ENCODE measurements around the gene PLCG1.

PLCG1 gene

DNA sequence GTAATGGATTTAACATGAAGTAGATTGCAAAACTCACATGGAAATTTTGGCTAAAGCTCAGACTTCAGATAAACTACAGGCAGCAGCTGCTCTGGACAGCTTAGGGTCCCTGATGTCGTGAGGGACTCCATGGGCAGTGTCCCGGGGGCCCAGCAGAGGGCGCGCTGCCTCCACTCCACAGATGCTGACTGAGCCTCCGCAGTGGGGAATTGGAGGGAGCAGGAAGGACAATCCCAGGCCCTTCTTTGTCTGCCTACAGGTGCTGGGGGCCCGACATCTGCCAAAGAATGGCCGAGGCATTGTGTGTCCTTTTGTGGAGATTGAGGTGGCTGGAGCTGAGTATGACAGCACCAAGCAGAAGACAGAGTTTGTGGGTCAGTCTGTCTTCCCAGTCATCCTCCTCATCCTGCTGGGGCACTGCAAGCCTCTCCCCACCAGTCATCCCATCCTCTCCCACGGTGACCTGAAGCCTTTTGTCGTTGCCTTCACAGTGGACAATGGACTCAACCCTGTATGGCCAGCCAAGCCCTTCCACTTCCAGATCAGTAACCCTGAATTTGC, 35.9 kb downstream of the PLCG1 start:
- DNase-seq = peak; percentile 75 to 97 (median 92)
- intact Hi-C loops (cut with DNase I) = loop anchor here (2.0 to 10.0 kb wide), 4 partner anchors 60 to 242 kb away; partner anchors contain the start of gene LPIN3

DNA sequence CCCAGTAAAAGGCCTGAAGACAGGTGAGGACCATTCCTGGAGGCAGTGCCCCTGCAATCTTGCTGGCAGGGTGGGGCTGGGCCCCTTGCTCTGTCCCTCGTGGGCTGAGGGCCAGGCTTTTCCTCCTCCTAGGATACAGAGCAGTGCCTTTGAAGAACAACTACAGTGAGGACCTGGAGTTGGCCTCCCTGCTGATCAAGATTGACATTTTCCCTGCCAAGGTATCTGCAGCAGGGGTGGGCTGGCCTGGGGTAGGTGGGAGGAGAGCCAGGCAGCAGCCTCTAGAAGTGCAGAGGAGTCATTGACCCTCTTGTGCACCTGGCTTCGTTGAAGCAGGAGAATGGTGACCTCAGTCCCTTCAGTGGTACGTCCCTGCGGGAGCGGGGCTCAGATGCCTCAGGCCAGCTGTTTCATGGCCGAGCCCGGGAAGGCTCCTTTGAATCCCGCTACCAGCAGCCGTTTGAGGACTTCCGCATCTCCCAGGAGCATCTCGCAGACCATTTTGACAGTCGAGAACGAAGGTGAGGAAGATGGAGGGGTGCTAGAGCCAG, 36.5 kb downstream of the PLCG1 start:
- peak in 21 of 42 donors; percentile 1 to 42 (median 15) for DNase-seq

DNA sequence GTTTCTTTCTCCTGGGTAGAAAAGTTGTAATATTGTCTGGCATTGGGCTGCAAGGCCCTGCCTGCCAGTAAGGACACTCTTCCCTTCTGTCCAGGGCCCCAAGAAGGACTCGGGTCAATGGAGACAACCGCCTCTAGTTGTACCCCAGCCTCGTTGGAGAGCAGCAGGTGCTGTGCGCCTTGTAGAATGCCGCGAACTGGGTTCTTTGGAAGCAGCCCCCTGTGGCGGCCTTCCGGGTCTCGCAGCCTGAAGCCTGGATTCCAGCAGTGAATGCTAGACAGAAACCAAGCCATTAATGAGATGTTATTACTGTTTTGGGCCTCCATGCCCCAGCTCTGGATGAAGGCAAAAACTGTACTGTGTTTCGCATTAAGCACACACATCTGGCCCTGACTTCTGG, 37.0 kb downstream of the PLCG1 start:
- intact Hi-C loops (cut with DNase I) = loop anchor here (5.0 to 10.0 kb wide), 3 partner anchors 73 to 240 kb away; partner anchors contain the start of gene LPIN3
- peak in 21 of 42 donors; percentile 1 to 44 (median 13) for DNase-seq

More for the DNA sequence above, 36.5 kb downstream of the PLCG1 start:
- intact Hi-C loops (cut with DNase I) = loop anchor here (2.0 to 10.0 kb wide), 4 partner anchors 59 to 241 kb away; partner anchors contain the start of gene LPIN3

GRCh38 chr20:41174782-41175181, 37.4 kb downstream of the PLCG1 start:
- intact Hi-C loops (cut with DNase I) = loop anchor here (5.0 to 10.0 kb wide), 3 partner anchors 73 to 240 kb away; partner anchors contain the start of gene LPIN3
- peak in 16 of 42 donors; percentile 1 to 41 (median 14) for DNase-seq

GRCh38 chr20:41175201-41175651, 37.9 kb downstream of the PLCG1 start:
- peak in 21 of 42 donors; percentile 2 to 55 (median 21) for DNase-seq
- intact Hi-C loops (cut with DNase I) = loop anchor here (10.0 kb wide), 1 partner anchor 240 kb away; no protein-coding TSS in a partner anchor

DNA sequence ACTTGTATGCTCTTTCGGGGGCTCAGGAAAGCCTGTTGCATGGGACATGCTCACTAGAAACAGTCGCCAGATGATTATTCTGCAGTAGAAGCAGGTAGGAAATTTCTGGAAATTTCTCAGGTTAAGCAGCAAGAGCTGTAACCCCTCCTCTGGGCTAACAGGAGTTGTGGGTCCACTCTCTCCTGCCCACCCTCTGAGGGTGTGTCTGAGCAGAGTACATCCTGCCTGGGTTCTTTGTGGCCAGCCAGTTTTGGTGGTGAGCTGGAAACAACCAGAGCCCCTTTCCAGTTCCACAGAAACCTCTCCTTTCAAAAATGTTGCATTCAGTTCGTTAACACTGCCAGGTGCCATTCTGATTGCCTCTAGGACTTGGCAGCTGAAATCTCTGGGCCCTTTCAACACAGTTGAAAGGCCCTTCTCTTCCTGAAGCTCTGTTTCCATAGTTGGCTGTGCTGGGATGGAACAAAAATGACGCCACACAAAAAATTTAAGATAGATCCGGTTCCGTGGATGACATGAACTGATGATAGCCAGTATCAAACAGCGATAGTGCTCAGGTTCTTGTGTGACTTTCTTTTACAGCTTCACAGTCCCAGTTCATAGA, 38.5 kb downstream of the PLCG1 start:
- peak in 21 of 42 donors; percentile 8 to 53 (median 21) for DNase-seq
- intact Hi-C loops (cut with DNase I) = loop anchor here (10.0 kb wide), 1 partner anchor 239 kb away; no protein-coding TSS in a partner anchor

GRCh38 chr20:41176711-41177552, 39.6 kb downstream of the PLCG1 start:
- intact Hi-C loops (cut with DNase I) = loop anchor here (10.0 kb wide), 1 partner anchor 238 kb away; no protein-coding TSS in a partner anchor
- DNase-seq = peak in 20 of 42 donors; percentile 1 to 45 (median 14)

DNA sequence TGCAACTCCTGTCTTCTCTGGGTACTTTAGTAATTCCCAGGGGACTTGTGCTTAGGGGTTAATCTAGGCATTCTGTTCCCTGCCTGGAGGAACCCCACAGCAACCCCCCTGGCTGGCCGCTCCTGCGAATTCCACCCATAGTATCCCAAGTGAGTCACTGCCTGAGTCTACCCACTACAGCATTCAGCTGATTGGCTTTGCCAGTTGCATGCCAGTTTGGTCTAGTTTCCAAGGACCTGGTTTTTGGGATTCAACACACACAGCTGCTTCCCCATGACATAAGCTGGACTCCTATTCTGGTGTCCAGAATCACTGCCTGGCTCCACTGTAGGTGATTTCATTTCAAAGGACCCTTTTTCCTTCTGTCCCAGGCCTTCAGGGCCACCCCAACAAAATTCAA, 40.3 kb downstream of the PLCG1 start:
- intact Hi-C loops (cut with DNase I) = loop anchor here (10.0 kb wide), 1 partner anchor 237 kb away; no protein-coding TSS in a partner anchor
- DNase-seq = peak in 28 of 42 donors; percentile 10 to 83 (median 44)

GRCh38 chr20:41178495-41178894, 41.2 kb downstream of the PLCG1 start:
- intact Hi-C loops (cut with DNase I) = loop anchor here (10.0 kb wide), 1 partner anchor 236 kb away; no protein-coding TSS in a partner anchor
- DNase-seq = peak in 20 of 42 donors; percentile 1 to 44 (median 10)

GRCh38 chr20:41178904-41179432, 41.6 kb downstream of the PLCG1 start:
- intact Hi-C loops (cut with DNase I) = loop anchor here (10.0 kb wide), 1 partner anchor 236 kb away; no protein-coding TSS in a partner anchor
- peak in 40 of 42 donors; percentile 37 to 86 (median 64) for DNase-seq

- peak in 25 of 42 donors; percentile 0 to 42 (median 12) for DNase-seq
- intact Hi-C loops (cut with DNase I) = loop anchor here (10.0 kb wide), 1 partner anchor 235 kb away; no protein-coding TSS in a partner anchor
Observed at GRCh38 chr20:41179961-41180360, 42.6 kb downstream of the PLCG1 start.

DNA sequence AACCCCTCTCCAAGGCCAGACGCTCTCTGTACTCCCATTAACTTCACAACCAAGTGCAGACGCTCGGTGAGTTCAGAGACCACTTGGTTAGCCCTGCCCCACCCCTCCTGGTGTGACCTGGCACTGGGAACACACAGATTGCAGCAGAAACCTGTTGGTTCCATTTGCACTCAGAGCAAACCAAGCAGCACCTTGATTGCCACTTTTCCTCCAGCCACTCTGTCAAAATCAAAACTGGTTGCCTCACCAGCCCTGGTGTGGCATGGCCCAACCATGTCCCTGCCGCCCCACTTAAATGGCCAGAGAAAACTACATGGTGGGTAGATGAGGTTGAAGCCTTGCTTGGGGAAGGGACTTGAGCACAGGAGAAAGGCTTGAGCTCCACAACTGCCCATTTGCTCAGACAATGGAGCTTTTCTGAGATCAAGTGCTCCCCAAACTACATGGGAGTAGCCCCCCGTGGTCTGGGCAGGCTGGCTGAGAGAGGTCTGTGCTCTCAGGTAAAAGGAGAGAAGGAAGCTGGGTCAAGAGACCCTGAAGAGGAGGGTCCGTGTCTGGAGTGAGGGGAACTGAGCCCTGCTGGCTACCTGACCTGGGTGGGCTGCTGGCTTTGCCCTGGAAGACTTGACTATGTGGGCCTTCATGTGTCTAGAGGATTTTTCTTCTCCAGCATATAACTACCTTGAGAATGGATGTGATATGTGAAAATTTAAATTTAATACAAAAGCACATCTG, 43.4 kb downstream of the PLCG1 start:
- DNase-seq = peak in 24 of 42 donors; percentile 0 to 42 (median 10)

GRCh38 chr20:41181567-41181966, 44.2 kb downstream of the PLCG1 start:
- intact Hi-C loops (cut with DNase I) = no loop called here
- peak in 23 of 42 donors; percentile 1 to 48 (median 13) for DNase-seq

More for the DNA sequence above, 43.4 kb downstream of the PLCG1 start:
- intact Hi-C loops (cut with DNase I) = no loop called here

DNA sequence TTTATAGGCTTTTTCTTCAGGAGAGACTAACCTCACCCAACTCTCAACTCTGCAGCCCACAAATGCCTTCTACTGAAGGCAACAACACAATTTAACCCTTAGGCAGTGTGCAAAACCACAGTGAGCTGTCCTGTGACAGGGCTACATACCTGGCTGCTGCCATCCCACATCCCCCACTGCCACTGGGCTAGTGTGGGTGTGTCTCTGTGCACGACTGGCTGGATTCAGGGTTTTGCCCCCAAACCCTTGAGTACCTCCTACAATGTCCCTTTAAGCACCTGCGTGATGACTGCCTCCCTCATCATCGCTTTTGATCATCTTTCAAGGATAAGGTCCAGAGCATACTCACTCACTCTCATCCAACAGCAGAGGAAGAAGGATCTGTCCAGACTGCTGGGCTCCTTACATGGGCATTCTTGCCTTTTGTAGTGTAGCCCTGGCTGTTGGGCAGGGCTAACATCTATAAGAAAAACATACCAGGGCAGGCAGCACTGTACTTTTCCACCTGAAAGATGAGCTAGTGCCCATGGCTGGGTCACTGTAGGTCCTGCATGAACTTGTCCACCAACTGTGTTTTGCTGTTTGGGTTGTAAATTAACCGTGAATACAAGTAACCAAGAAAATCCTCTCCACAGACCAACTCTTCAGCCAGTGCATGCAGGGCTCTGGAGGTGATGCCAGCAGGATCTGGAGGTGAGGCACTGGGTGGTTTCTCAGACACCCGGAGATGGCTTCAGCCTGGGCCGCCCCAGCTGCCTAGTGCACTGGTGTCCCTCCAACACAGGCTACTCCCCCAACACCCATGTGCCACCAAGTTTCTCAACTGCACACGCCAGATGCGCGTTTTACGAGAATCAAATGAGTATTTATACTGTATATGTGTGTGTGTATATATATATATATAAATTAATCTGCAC, 45.2 kb downstream of the PLCG1 start:
- DNase-seq = peak in 17 of 42 donors; percentile 0 to 41 (median 9)
- intact Hi-C loops (cut with DNase I) = no loop called here

DNA sequence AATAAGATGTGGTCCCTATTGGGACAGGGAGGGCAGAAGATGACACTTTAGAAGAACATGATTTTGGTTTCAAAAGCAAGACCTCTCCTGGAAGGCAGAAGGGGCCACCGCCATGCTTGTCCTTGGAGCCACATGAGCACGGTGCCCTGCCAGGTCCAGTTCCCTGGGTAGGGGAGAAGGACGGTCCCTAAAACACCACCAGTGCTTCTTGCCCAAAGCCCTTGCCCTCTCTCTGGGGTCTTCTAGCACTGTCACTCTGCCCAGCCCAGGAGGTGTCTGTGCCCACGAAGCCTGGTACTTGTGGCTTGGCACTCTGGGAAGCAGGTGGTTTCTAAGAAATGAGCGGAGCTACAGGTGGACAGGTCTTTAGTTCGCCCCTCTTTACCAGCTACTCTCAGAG, 46.0 kb downstream of the PLCG1 start:
- DNase-seq = peak in 12 of 42 donors; percentile 5 to 40 (median 12)
- intact Hi-C loops (cut with DNase I) = no loop called here

DNA sequence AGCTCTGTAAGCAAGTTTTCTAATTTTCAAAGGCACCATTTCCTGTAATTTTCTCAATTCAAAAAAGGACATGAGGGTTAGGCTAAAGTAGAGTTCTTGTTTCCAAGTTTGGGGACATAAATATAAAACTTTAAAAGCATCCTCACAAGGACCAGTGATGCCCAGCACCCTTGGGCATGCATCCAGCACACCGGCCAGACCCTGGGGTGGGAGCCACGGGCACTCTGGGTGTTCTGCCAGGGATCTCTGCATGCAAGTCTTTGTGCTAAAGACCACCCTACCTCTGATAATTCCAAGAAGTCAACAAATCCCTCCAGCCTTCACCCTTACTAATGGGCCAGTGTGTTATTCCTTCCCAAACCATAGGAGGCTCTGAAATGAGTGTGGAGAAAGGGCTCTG, 46.5 kb downstream of the PLCG1 start:
- peak in 8 of 42 donors; percentile 6 to 35 (median 10) for DNase-seq
- intact Hi-C loops (cut with DNase I) = no loop called here

Measured in head of caudate nucleus (tissue), 42 donors.